ENCODE data around the gene GALR2.

The GALR2 gene

GRCh38 chr17:76102944-76103273, 28.3 kb downstream of the GALR2 start:
- DNase-seq: no peak

GRCh38 chr17:76103274-76104139, 28.9 kb downstream of the GALR2 start, which contains the start of gene EXOC7:
Gene EXOC7 (minus strand): TSS chr17:76103787. CDS start chr17:76103692, 95 bp downstream.
- DNase-seq: peak; percentile 98

- DNase-seq: no peak
Measured at GRCh38 chr17:76104140-76104895, 29.7 kb downstream of the GALR2 start.

- no peak for DNase-seq
Measured at GRCh38 chr17:76104896-76105231, 30.3 kb downstream of the GALR2 start.

- DNase-seq: no peak
Measured at GRCh38 chr17:76106703-76107102, 32.1 kb downstream of the GALR2 start.

- DNase-seq: peak; percentile 20
Measured at GRCh38 chr17:76107509-76107908, 32.9 kb downstream of the GALR2 start.

GRCh38 chr17:76111956-76112355, 37.4 kb downstream of the GALR2 start:
- DNase-seq: no peak

GRCh38 chr17:76115138-76115754, 40.7 kb downstream of the GALR2 start:
- DNase-seq: no peak

- no peak for DNase-seq
Measured at GRCh38 chr17:76119409-76120371, 45.1 kb downstream of the GALR2 start.

- DNase-seq: no peak
Measured at GRCh38 chr17:76120658-76121008, 46.1 kb downstream of the GALR2 start.

- DNase-seq: no peak
Measured at GRCh38 chr17:76121932-76122430, 47.4 kb downstream of the GALR2 start.

GRCh38 chr17:76122431-76123190, 48.0 kb downstream of the GALR2 start:
- no peak for DNase-seq

- no peak for DNase-seq
Measured at GRCh38 chr17:76123191-76123499, 48.6 kb downstream of the GALR2 start.

GRCh38 chr17:76123749-76124581, 49.4 kb downstream of the GALR2 start:
- DNase-seq: no peak

- no peak for DNase-seq
Measured at GRCh38 chr17:76124582-76125390, 50.2 kb downstream of the GALR2 start.

- DNase-seq: no peak
Measured at GRCh38 chr17:76125391-76125675, 50.8 kb downstream of the GALR2 start.

- no peak for DNase-seq
Measured at GRCh38 chr17:76125922-76126321, 51.3 kb downstream of the GALR2 start.
